HG02973 (cell line): ENCODE data around the gene BIN1.

ENCODE experiments used
- ATAC-seq: cut with Tn5 transposase; IDR thresholded peaks from one replicate; pipeline ENCODE4 v1.9.1; 2021; ENCODE audit warnings: moderate library complexity; ENCODE audit not compliant: unreplicated experiment

The BIN1 gene

GRCh38 chr2:127078028-127078427 lies 28.9 kb downstream of the BIN1 start:
- no peak for ATAC-seq

- no peak for ATAC-seq
Measured at GRCh38 chr2:127076924-127077323, 30.0 kb downstream of the BIN1 start.

GRCh38 chr2:127076290-127076689 lies 30.7 kb downstream of the BIN1 start:
- ATAC-seq, result no peak

GRCh38 chr2:127075821-127076220 lies 31.1 kb downstream of the BIN1 start:
- ATAC-seq, result no peak

GRCh38 chr2:127074936-127075335 lies 32.0 kb downstream of the BIN1 start:
- ATAC-seq, result no peak

- ATAC-seq, result no peak
Measured at GRCh38 chr2:127074358-127074757, 32.6 kb downstream of the BIN1 start.

- ATAC-seq, result no peak
Measured at GRCh38 chr2:127072970-127073369, 34.0 kb downstream of the BIN1 start.

- no peak for ATAC-seq
Measured at GRCh38 chr2:127072396-127072795, 34.6 kb downstream of the BIN1 start.

- no peak for ATAC-seq
Measured at GRCh38 chr2:127071901-127072328, 35.0 kb downstream of the BIN1 start.

GRCh38 chr2:127070221-127070620 lies 36.7 kb downstream of the BIN1 start:
- no peak for ATAC-seq

- no peak for ATAC-seq
Measured at GRCh38 chr2:127069536-127069935, 37.4 kb downstream of the BIN1 start.

- ATAC-seq, result no peak
Measured at GRCh38 chr2:127069003-127069402, 38.0 kb downstream of the BIN1 start.

- ATAC-seq, result no peak
Measured at GRCh38 chr2:127068351-127068741, 38.6 kb downstream of the BIN1 start.

- no peak for ATAC-seq
Measured at GRCh38 chr2:127067620-127068350, 39.2 kb downstream of the BIN1 start.

GRCh38 chr2:127066942-127067341 lies 40.0 kb downstream of the BIN1 start:
- ATAC-seq, result no peak

- ATAC-seq, result no peak
Measured at GRCh38 chr2:127065940-127066318, 41.0 kb downstream of the BIN1 start.

GRCh38 chr2:127065299-127065939 lies 41.5 kb downstream of the BIN1 start:
- ATAC-seq, result no peak

- ATAC-seq, result peak; percentile 67
Measured at GRCh38 chr2:127064642-127065250, 42.2 kb downstream of the BIN1 start.

- ATAC-seq, result no peak
Measured at GRCh38 chr2:127063701-127064590, 43.0 kb downstream of the BIN1 start.

- no peak for ATAC-seq
Measured at GRCh38 chr2:127061375-127062273, 45.3 kb downstream of the BIN1 start.
